ENCODE measurements around the gene SRSF12.
"Not testable (repeated sequence)": the region's sequence is repeated elsewhere in the genome, so short reads cannot be mapped to it uniquely, and the experiment has no call there.

SRSF12 gene

DNA sequence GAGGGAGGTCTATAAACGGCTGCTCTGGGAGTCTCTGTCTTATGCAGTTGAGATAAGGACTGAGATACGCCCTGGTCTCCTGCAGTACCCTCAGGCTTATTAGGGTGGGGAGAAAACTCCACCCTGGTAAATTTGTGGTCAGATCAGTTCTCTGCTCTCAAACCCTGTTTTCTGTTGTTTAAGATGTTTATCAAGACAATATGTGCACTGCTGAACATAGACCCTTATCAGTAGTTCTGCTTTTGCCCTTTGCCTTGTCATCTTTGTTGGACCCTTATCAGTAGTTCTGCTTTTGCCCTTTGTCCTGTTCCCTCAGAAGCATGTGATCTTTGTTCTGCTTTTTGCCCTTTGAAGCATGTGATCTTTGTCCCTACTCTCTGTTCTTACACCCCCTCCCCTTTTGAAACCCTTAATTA, 10.4 kb upstream of the SRSF12 start:
- DNase-seq, result not testable (repeated sequence)

DNA sequence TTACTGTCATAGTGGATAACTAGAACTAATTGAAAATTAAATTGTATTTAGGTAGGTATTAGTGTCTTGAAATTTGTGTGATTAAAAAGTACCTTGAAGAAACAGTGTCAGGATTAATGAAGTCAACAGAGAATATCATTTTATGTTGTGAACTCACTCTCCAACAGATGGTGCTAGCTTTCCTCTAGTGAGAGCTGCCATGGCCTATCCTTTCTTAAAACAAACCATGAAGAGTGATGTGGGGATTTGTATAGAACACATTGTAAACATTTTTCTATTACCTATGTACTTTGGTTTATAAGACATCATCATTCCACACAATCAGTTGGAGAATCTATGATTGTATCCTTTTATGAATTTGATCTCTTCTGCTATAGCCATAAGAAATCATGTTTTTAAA, 4.8 kb upstream of the SRSF12 start:
- DNase-seq, result peak; percentile 9

DNA sequence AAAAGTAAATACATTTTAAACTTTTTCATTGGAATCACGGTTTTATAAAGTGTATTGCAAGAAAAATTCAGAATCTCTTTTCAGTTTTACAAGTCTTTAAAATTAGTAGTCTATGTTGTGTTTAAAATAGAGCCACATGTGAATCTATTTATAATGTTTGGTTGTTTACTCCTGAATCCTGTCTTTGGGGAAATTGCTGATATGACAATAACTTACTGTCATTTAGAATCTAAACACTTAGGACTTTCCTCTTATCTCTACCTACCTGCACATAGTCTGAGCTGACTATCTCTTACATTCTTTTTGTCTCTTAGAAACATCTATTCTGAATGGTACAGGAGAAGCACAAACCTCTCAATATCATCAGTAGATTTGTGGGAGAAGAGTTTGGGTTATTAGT, 4.1 kb upstream of the SRSF12 start:
- DNase-seq, result no peak

DNA sequence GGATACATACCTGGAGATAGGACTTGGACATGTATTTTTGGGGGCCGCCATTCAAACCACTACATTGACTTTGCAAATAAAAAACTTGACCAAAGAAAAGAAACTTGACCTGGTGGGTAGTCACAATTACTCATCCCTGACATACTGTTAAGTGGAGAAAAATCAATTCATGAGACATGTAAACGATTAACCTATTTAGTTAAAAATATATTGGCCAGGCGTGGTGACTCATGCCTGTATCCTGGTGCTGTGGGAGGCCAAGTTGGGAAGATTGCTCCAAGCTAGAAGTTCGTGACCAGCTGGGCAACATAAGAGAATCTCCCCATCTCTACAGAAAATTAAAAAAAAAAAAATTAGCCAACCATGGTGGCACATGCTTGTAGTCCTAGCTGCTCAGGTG, 2.5 kb upstream of the SRSF12 start:
- no peak for DNase-seq

DNA sequence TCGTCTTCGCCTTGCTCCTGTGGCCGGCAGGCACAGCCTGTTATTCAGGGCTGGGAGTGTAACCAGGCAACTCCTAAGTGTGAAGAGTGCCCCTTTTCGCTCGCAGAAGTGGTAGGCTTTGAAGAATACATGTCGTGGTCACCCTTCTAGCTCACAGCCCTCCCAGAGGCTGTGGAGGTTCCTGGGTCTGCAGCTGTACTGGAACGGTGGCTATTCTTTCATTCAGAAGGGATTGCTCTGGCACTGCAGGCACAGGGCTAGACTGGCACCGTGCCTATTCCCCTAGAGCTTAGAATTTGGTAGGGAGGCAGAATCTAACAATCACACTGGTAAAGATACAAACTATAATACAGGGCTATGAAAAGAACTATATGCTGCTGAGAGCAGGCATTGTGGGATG, 1.1 kb upstream of the SRSF12 start:
- no peak for DNase-seq

DNA sequence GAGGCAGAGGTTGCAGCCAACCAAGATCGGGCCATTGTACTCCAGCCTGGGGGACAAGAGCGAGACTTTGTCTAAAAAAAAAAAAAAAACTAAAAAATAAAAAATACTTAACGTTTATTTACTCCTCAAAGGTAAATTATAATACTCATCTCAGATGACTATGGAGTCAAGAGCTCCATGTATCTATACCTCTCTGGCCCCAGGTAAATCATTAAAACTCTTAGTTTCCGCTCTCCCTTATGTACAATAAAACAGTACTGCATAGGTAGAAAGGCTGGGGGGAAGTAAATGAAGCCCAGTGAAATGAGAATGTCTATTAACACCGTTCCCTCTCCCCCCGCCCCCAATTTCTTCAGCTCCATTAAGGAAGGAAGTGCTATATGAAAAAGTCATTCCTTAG, 1.2 kb downstream of the SRSF12 start:
- DNase-seq, result no peak

DNA sequence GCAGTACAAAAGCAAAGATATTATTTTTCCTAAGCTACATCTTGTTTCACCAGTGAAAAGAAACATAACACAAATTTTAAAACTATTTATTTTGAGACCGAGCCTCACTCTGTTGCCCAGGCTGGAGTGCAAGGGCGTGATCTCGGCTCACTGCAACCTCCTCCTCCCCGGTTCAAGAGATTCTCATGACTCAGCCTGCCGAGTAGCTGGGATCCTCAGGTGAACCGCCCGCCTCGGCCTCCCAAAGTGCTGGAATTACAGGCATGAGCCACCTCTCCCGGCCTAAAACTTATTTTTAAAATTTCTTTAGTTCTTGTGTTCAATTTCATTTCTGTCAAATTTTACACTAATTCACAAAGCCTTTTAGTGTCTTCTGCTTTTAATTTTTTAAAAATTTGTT, 5.9 kb downstream of the SRSF12 start:
- no peak for DNase-seq

DNA sequence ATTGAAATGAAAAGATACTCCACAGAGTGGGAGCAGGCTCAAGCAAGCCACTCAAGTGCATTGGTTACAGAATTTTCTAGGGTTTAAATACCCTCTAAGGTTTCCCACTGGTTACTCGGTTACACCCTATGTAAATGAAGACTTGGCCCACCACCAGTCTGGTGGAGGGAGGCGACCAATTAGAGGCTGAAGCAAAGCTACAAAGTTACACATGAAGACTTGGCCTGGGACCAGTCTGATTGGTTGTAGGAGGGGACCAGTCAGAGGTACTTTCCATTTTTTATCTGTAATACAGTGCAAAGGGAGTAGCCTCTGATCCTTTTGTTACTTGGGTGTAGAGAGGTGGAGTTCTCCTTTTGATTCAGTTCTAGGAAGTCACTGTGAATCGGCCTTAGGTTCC, 7.6 kb downstream of the SRSF12 start:
- DNase-seq, result no peak

DNA sequence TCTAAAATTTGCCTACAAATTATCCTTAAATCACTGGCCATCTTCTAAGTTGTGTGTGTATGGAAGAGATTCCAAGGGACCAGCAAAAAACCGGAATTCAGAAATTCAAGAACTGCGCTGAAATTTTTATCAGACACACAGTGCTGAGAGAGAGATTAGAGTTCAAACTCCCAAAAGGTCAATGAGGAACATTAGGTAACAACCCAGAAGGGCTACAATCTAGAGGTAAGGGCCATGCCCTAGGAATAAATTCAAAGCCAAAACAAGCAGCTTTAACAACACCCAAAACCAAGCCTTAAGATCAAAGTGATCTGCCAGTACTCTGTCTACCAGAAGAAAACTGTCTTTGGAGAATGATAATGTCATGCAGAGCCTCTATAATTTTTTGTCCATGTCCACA, 17.8 kb downstream of the SRSF12 start:
- DNase-seq, result no peak

DNA sequence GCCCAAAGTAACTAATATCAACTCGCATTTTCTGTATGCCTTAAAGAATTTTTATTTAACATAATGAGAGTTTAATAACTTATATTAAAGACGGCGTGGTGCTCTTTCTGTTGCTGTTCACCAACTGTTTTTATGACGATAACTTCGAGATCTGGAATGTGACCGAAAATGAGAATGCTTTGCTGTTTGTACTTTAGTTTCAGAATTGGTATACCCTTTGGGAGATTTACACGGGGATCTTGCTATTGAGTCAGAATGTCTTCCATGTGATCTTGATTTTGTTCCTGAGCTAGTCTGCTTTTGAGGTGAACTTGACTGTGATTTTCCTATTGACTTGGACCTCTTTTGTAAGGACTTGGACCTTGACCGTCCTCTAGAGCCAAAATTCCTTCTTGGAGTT, 19.4 kb downstream of the SRSF12 start:
- no peak for DNase-seq

DNA sequence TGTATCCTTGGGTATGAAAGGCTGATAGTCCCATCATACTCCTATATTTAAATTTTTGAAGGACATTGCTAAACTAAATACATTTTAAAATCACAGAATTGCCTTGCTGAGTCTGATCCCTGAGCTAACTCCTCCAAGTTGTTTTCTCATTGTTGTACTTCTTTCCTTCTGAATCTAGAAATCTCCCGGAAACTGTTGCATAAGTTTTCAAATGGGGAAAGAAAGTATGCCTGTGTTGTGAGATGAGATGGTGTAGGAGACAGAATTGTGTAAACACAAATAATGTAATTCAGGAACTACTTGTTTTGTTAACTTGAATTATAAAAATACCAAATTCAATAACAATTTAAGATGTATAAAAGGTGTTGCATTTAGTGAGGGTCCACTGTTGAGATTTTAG, 30.0 kb downstream of the SRSF12 start:
- no peak for DNase-seq

DNA sequence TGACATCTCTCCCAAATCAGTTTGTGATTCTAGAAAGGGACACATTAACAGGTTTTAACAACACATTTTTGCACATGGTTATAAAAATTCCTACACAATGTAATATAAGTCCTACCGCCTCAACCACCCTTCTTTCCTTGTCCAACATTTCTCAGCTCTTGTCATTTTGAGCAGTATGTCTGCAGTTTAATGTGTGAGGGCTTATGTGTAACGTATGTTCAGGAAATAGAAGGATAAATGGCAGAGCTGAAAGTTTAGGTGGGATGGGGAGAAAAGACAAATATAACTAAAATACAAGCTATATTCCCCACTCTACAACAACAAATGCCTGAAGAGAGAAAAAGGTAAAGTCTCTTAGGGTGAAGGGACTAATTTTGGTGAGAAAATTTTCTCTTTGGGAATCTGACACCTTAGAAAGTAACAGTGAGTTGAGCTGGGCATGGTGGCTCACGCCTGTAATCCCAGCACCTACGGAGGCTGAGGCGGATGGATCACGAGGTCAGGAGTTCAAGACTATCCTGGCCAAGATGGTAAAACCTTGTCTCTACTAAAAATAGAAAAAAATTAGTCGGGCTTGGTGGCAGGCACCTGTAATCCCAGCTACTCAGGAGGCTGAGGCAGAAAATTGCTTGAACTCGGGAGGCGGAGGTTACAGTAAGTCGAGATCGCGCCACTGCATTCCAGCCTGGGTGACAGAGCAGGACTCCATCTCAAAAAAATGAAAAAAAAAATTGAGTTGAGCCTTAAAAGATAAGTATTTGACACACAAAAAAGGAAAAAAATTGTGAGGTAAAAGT, 32.3 kb downstream of the SRSF12 start:
- DNase-seq, result no peak

DNA sequence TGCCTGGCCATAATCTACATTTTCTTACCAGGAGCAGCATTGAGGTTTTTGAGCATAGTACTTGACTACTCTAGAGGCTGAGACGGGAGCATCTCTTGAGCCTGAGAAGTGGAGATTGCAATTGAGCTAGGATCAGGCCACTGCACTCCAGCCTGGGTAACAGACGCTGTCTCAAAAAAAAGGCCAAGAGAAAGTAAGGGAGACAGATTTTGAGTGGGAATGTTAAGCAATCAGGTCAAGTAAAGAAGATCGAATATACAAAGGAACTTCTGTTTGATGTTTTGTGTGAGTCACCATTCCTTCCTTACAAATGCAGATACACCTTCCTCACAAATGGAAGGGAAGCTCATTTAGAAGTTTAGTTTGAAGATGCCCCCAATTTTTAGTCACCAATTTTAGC, 32.9 kb downstream of the SRSF12 start:
- no peak for DNase-seq

DNA sequence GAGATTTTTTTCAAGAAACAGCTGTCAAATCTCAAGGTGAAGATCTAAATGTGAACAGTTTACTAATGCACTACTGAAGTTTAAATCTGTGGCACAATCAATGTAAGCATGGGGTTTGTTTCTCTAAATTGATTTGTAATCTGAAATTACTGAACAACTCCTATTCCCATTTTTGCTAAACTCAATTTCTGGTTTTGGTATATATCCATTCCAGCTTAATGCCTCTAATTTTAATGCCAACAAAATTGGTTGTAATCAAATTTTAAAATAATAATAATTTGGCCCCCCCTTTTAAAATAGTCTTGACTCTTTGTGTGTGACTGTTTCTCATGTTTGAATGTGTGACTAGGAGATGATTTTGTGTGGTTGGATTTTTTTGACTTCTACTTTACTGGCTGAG, 33.3 kb downstream of the SRSF12 start:
- DNase-seq, result no peak

DNA sequence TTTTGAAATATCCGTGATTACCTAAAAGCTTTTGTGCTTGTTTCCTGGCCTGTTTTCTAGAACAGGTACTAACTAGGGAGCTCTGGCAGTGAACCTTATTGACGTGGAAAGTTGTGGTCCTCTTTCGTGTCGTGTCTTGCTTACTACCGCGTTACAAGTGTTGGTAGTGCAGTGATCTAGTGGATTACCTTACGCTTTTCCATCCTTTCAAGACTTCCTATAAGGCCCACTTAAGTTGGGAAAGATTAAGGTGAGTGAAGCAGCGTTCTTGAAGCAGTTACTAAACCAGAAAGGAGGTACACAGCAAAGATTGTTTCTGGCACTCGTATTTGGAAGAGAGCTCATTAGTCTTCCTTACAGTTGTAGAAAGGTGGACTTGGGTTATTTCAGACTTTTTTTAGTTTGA, 35.4 kb downstream of the SRSF12 start:
- DNase-seq, result no peak

DNA sequence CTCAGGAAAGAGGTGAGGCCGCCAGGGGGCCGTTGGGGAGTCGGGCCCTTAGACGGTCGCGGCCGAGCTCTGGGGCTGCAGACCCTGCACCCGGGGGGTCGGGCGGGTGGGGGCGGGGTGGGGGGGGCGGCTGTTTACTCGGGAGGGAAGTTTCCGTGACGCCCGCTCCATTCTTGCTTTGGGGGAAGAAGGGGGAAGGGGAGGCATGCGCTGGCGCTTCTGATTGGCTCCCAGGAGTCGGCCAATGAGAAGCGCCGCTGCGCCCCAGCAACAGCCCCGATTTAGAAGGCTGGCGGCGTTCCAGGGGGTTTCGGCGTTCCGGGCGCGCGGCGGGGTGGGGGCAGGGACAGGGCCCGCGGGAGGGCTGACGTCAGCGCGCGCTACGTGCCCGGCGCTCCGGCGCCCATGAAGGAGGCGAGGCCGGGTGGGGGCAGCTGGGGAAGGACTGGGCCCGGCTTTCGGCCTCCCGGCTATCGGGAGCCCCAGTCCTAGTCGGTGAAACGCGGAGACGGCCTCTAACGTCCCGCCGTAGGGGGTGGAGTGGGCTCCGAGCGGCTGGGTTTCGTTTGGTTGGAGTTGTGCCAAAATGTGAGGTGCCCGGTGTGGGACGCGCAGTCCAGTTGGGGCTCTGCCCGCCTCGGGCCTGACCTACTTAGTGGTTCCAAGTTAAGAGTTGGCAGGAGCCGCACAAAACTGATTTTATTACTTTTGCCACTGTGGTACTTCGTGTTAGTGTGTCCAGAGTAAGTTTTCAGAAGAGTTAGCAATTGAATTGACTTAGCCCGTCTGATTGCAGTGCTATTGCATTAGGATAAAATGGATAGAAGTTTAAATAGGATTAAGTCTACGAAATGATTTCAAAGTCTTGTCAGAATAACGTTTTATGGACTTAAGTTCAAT, 36.2 kb downstream of the SRSF12 start:
- DNase-seq, result peak; percentile 87

DNA sequence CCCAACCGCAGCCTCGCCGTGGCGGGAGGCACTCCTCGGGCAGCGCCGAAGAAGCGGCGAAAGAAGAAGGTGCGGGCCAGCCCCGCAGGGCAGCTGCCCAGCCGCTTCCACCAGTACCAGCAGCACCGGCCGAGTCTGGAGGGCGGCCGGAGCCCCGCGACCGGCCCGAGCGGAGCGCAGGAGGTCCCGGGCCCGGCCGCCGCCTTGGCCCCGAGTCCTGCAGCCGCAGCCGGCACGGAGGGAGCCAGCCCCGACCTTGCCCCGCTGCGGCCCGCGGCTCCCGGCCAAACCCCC, 36.8 kb downstream of the SRSF12 start:
- DNase-seq, result no peak

DNA sequence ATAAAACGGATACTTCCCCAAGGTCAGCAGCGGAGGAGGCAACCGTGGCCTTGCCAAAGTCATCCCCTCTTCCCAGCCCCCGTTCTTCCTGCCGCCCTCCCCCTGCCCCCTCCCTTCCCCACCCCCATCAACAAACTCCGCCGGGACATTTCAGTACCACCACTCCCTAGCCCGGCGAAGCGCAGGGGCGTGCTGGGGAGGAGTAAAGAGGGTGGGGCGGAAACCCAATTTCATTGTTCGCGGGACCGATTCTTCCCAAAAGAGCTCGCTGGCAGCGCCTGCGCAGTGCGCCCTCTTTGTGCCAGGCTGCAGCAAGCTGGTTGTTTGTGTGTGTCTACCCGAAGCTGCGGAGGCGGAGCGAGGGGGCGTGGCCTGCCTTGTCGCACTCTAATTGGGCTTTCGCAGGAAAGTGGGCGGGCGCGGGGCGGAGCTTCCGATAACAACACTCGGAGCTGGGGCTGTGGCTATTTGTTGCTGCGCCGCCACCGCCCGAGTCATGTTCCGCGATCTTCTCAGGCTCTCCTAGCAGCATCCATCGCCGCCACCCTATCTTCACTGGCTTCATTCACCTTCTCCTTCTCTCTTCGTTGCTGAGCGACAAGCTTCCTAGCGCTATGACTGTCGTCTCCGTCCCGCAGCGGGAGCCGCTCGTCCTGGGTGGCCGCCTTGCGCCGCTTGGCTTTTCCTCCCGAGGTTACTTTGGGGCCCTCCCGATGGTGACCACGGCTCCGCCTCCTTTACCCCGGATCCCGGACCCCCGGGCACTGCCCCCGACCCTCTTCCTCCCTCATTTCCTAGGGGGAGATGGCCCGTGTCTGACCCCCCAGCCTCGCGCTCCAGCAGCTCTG, 37.4 kb downstream of the SRSF12 start, which contains the start of gene PNRC1:
Gene PNRC1, plus strand, starts transcription at position 471 of the 848 bp plus-strand sequence. Its CDS starts 144 bp downstream, at position 615.
- DNase-seq, result peak; percentile 82

DNA sequence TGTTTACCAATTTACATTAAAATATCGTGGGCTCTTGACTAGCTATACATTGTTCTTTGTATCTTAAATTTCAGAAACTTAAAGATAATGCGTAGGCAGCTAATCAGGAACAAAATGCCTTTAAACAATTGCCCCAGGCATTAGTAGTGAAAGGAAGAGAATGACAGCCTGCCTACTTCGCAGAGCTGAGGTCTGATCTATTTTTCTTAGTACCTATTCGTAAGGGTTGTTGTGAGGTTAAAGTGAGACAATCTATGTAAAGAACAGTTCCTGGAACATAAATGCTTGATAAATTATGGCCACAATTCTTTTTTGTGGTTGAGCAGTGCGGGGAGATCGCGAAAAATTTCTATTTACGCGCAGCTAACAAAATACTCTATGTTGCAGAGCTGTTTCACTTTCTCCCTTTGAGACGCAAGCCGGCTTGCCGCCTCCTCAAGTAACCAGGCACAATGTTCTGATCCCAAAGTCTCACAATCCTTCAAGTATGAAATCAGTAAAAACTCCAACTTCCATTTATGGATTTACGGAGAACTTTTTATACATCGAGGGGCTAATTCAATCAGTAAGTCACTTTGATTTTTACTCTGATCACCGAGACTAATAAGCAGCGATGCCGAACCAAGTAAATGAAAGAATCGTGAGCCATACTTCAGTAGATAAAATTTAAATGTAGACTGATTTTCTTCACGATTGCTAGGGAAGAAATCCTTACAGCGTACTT, 38.2 kb downstream of the SRSF12 start:
- DNase-seq, result peak; percentile 13

DNA sequence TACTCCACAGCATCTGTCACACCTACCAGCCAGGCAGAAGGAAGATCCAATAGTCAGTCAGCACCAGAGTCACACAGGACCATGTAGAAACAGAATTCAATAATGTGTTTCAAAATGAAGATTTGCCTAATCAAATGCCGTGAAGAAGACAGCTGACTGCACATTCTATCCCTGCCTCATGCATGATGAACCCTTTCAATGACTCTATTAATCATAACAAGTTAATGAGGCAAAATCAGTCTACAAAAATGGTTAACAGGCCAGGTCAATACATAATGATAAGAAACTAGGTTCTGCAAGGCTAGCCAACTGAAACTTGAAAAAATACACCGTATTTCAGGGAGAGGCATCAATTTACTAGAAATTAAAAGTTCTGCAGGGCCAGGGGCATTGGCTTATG, 44.0 kb downstream of the SRSF12 start:
- DNase-seq, result no peak

DNA sequence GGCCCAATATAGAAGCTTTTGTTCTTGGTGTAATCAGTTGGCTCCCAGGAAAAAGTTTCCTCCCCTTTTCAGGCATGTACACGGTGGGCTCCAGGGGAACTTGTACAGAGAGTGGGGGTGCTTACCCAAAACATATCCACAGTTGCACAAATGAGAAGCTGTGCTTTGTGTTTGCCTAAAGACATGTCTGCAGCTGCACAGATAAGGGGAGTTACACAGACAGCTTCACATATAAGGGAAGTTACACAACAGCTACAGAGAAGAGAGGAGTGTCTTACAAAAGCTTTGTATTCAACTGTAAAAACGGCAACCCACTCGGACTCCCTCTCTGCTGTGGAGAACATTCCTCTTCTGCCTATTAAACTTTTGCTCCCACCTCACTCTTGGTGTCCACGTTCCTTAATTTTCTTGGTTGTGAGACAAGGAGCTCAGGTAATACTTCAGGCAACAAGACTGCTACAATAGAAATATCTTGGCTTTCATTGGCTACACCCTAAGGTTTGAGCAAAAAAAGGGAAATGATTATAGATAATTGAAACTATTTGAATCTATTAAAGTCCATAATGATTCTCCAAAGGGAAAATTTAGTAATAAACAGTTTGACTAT, 44.8 kb downstream of the SRSF12 start:
- DNase-seq, result no peak

DNA sequence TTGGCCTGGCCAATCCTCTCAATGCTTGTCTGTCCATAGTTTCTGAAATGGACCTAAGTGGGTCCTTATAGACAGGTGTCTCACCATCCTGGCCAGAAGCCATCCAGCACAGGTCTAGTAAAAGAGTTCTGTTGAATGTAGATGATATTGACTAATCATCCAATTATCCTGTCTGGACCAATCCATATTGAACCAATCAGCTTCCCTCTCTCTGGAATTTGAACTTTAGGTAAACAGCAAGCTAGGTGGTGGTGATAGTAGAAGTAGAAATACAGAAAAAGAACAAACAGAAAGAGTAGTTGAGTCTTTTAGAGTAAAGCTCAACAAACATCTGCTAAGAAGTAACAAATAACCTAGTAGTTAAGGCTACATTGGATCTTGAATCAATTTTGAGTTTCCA, 46.8 kb downstream of the SRSF12 start:
- DNase-seq, result no peak
